GM10248 (cell line): ENCODE results near the gene NKAIN4.

ENCODE experiments used
- CTCF ChIA-PET: fragments of 300-600 bp; sonication (Branson Sonifier 250); formaldehyde crosslinking; extraction: SDS; loops from one replicate; lab custom pipeline; 2021; ENCODE audit warnings: antibody characterized with exemption; lab: Yijun Ruan, JAX
- POLR2A ChIA-PET: fragments of 350-650 bp; sonication (Branson Sonifier 250); formaldehyde crosslinking; extraction: SDS; loops from one replicate; lab custom pipeline; 2020; ENCODE audit warnings: antibody characterized with exemption; lab: Yijun Ruan, JAX
- DNase-seq: peaks from one replicate; pipeline ENCODE4 v3.0.0; 2012; ENCODE audit errors: extremely low spot score
- CTCF ChIP-seq: IDR thresholded peaks from 2 replicates; pipeline ENCODE4 v1.5.1; 2012; ENCODE audit warnings: mild to moderate bottlenecking, low read depth; ENCODE audit errors: extremely low read depth, missing control alignments, control extremely low read depth

The NKAIN4 gene

GRCh38 chr20:63194007-63194796 is 60.1 kb downstream of the NKAIN4 start:
- no peak for TF ChIP-seq CTCF
- POLR2A ChIA-PET, result no interaction called here
- CTCF ChIA-PET, result interaction anchor here (1.3 to 2.5 kb wide), 4 partner anchors 12 to 29 kb away, joined by 3 to 8 read pairs (median 6); no protein-coding TSS in a partner anchor
- DNase-seq, result no peak

DNA sequence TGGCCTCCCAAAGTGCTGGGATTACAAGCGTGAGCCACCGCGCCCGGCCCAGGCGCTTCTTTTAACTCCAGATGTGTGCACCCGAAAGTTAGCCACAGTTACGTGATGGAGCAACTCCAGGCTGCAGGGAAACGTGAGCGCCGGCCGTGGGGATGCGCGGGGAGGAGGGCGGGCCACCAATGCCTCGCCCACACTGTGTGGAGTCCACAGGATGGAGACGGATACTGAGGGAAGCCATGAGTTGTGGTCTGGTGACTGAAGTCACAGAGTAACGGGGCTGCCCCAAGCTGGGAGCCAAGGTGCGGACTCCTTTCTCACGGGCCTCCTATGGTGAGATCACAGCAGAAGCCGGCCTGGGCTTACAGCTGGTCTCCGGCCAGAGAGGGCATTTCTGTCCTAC is 61.5 kb downstream of the NKAIN4 start:
- no peak for TF ChIP-seq CTCF
- ChIA-PET CTCF (interaction anchor here (1.3 to 2.4 kb wide), 3 partner anchors 10 to 31 kb away, joined by 3 to 8 read pairs (median 5); no protein-coding TSS in a partner anchor), POLR2A (no interaction called here)
- no peak for DNase-seq

GRCh38 chr20:63191400-63191799 is 62.9 kb downstream of the NKAIN4 start:
- POLR2A ChIA-PET, result no interaction called here
- CTCF ChIA-PET, result interaction anchor here (1.1 to 2.4 kb wide), 2 partner anchors 10 to 11 kb away, joined by 5 to 8 read pairs; no protein-coding TSS in a partner anchor
- DNase-seq, result no peak
- no peak for TF ChIP-seq CTCF

DNA sequence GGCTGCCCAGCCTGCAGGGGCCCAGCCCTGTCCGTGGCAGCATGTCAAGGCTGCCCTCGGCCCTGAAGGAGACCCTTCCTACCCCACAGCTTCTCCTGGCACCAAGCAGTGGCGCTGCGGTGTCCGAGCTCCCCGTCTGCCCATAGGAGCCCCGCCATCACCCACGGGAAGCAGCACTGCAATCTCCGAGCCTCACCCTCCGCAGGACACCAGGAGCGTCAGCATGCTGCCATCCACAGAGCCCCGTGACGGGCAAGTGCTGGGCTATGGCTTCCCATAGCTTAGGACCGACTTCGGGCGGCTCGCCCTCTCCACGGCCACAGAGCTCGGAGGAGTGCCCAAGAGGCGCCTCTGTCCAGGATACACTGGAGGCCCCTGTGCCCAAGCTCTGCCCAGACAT is 63.4 kb downstream of the NKAIN4 start:
- ChIA-PET CTCF (interaction anchor here (0.9 to 1.2 kb wide), 4 partner anchors 10 to 34 kb away, joined by 3 to 5 read pairs (median 4); no protein-coding TSS in a partner anchor), POLR2A (no interaction called here)
- DNase-seq, result no peak
- no peak for TF ChIP-seq CTCF
